ENCODE data around the gene RBM23. TPM values are rescaled to one million over a fixed set of nuclear protein-coding genes. Genes with fewer than 3 reads are reported as not detected.

Gene RBM23
- total and polyA plus RNA-seq, 9 of the 15 experiments (the other 6 are each of a cell fraction or from before 2014, with no cell fraction given): 46.0 to 102 (median 58.5) TPM

DNA sequence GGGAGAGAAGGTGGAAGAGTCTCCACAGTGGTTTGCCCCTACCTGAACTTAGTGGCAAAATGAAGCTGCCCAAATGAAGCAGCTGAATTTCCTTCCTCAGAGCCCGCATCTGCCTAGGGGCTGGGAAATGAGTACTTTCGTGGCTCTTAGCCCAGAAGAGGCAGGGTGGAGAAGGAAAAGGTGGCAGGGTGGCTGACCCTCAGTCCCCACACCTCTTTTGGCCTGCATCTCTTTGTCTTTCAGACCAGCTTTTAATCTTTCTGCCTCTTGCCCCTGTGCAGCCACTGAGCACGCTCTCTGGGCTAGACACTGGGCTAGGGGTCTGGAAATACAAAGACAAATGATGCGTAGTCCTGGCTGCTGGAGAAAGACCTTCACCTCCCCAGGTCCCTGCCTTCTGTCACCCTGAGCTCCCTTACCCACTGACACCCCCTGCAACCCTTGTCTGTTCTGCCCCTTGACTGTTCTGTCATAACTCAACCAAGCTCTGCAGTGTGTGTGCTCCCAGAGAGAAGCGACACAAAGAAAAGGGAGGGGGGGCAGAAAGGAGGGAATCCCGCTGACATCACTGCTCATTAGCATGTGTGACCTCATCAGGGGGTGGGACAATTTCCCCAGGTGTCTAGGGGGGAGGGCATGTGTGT lies 36.3 kb downstream of the RBM23 start (continued):
- no peak for TF ChIP-seq ARNT (IDR thresholded peaks at IDR 0.05)
- no peak for TF ChIP-seq NFRKB (IDR thresholded peaks at IDR 0.05; ENCODE audit: low read depth)
- no peak for TF ChIP-seq MTF1 (CRISPR knock-in tag; IDR thresholded peaks at IDR 0.05; ENCODE audit: borderline replicate concordance)
- TF ChIP-seq, protein P1, sequence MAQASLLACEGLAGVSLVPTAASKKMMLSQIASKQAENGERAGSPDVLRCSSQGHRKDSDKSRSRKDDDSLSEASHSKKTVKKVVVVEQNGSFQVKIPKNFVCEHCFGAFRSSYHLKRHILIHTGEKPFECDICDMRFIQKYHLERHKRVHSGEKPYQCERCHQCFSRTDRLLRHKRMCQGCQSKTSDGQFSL (CRISPR knock-in tag; IDR thresholded peaks at IDR 0.05): no peak
- TF ChIP-seq, protein P1 (tag; IDR thresholded peaks at IDR 0.05): peak in 1 of 2 experiments; percentile 51; a peak in 1 of 4 replicates
- no peak for TF ChIP-seq SMC3 (conservative IDR thresholded peaks at IDR 0.05; ENCODE audit: insufficient read depth, low read depth, low read length)
- TF ChIP-seq, protein P2, sequence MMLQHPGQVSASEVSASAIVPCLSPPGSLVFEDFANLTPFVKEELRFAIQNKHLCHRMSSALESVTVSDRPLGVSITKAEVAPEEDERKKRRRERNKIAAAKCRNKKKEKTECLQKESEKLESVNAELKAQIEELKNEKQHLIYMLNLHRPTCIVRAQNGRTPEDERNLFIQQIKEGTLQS (IDR thresholded peaks at IDR 0.05): peak; percentile 74
- TF ChIP-seq, protein P2 (CRISPR knock-in tag; conservative IDR thresholded peaks at IDR 0.05): no peak
- TF ChIP-seq MTA2 (IDR thresholded peaks at IDR 0.05; ENCODE audit: low read depth): no peak
- TF ChIP-seq SAFB (IDR thresholded peaks at IDR 0.05; ENCODE audit: borderline replicate concordance, low read depth, low read length): no peak
- peak; percentile 41 to 44; a peak in 2 of 4 replicates for TF ChIP-seq NRF1 (conservative IDR thresholded peaks at IDR 0.05 in 1 of 2, IDR thresholded peaks at IDR 0.05 in 1 of 2)
- no peak for TF ChIP-seq NCOA4 (IDR thresholded peaks at IDR 0.05; ENCODE audit: partially characterized antibody)
- TF ChIP-seq, protein P3, sequence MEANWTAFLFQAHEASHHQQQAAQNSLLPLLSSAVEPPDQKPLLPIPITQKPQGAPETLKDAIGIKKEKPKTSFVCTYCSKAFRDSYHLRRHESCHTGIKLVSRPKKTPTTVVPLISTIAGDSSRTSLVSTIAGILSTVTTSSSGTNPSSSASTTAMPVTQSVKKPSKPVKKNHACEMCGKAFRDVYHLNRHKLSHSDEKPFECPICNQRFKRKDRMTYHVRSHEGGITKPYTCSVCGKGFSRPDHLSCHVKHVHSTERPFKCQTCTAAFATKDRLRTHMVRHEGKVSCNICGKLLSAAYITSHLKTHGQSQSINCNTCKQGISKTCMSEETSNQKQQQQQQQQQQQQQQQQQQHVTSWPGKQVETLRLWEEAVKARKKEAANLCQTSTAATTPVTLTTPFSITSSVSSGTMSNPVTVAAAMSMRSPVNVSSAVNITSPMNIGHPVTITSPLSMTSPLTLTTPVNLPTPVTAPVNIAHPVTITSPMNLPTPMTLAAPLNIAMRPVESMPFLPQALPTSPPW (CRISPR knock-in tag; IDR thresholded peaks at IDR 0.05): peak; percentile 87
- TF ChIP-seq MEF2D (tag; conservative IDR thresholded peaks at IDR 0.05; ENCODE audit: low read depth): no peak
- no peak for TF ChIP-seq KHSRP (IDR thresholded peaks at IDR 0.05)
- TF ChIP-seq, protein P4, sequence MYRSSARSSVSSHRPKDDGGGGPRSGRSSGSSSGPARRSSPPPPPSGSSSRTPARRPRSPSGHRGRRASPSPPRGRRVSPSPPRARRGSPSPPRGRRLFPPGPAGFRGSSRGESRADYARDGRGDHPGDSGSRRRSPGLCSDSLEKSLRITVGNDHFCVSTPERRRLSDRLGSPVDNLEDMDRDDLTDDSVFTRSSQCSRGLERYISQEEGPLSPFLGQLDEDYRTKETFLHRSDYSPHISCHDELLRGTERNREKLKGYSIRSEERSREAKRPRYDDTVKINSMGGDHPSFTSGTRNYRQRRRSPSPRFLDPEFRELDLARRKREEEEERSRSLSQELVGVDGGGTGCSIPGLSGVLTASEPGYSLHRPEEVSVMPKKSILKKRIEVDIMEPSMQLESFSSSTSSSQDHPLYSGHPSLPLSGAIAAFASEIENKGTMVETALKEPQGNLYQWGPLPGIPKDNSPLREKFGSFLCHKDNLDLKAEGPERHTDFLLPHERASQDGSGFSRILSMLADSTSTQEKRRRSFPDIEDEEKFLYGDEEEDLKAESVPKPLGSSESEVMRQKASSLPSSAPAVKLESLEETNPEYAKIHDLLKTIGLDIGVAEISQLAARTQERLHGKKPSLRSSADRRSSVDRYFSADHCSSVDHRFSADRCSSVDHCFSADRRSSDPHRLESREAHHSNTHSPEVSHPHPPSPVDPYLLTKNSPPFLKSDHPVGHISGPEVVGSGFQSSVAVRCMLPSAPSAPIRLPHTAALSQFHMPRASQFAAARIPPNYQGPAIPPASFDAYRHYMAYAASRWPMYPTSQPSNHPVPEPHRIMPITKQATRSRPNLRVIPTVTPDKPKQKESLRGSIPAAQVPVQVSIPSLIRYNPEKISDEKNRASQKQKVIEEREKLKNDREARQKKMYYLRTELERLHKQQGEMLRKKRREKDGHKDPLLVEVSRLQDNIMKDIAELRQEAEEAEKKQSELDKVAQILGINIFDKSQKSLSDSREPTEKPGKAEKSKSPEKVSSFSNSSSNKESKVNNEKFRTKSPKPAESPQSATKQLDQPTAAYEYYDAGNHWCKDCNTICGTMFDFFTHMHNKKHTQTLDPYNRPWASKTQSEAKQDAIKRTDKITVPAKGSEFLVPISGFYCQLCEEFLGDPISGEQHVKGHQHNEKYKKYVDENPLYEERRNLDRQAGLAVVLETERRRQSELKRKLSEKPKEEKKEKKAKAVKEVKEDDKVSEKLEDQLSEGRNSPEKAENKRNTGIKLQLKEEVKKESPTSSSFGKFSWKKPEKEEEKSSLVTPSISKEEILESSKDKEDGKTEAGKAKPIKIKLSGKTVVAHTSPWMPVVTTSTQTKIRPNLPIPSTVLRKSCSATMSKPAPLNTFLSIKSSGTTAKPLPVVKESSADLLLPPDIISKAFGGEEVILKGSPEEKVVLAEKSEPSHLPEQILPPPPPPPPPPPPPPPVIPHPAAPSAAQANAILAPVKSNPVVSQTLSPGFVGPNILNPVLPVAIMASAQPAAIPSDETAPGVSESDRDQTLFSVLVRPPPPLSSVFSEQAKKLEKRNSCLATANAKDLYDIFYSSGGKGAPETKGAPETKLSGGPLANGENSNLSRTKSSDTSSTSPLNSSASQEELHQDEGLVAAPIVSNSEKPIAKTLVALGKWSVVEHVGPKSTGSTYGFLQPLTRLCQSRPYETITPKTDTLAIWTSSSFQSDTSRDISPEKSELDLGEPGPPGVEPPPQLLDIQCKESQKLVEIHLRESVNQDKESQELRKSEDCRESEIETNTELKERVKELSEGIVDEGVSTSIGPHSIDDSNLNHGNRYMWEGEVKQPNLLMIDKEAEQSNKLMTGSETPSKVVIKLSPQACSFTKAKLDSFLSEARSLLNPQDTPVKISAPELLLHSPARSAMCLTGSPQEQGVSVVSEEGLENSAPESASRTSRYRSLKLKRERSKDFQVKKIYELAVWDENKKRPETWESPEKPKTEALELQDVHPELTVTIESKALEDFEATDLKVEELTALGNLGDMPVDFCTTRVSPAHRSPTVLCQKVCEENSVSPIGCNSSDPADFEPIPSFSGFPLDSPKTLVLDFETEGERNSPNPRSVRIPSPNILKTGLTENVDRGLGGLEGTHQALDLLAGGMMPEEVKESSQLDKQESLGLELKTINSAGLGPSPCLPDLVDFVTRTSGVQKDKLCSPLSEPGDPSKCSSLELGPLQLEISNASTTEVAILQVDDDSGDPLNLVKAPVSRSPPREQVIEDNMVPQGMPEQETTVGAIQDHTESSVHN (IDR thresholded peaks at IDR 0.05; ENCODE audit: borderline replicate concordance in 1 of 2, low read depth in 1 of 2): no peak
- TF ChIP-seq ZNF316 (IDR thresholded peaks at IDR 0.05): no peak
- peak; percentile 73 for TF ChIP-seq ATF7 (IDR thresholded peaks at IDR 0.05)

All from K562 (cell line).